GM19193 (cell line): ENCODE data around the gene SLITRK6.

Experiments used
- POLR2A ChIP-seq: IDR thresholded peaks from 4 replicates; pipeline ENCODE4 v1.6.1; 2011; ENCODE audit not compliant: insufficient read depth, insufficient read length; ENCODE audit errors: extremely low read depth

SLITRK6 gene

GRCh38 chr13:85772367-85772766 is 26.9 kb downstream of the SLITRK6 start:
- no peak for TF ChIP-seq POLR2A

- TF ChIP-seq POLR2A = no peak
Measured at GRCh38 chr13:85771856-85772255, 27.4 kb downstream of the SLITRK6 start.

GRCh38 chr13:85768946-85769345 is 30.3 kb downstream of the SLITRK6 start:
- no peak for TF ChIP-seq POLR2A

GRCh38 chr13:85755123-85755522 is 44.1 kb downstream of the SLITRK6 start:
- TF ChIP-seq POLR2A = no peak
